ENCODE measurements around the gene CCDC97.

CCDC97 gene

DNA sequence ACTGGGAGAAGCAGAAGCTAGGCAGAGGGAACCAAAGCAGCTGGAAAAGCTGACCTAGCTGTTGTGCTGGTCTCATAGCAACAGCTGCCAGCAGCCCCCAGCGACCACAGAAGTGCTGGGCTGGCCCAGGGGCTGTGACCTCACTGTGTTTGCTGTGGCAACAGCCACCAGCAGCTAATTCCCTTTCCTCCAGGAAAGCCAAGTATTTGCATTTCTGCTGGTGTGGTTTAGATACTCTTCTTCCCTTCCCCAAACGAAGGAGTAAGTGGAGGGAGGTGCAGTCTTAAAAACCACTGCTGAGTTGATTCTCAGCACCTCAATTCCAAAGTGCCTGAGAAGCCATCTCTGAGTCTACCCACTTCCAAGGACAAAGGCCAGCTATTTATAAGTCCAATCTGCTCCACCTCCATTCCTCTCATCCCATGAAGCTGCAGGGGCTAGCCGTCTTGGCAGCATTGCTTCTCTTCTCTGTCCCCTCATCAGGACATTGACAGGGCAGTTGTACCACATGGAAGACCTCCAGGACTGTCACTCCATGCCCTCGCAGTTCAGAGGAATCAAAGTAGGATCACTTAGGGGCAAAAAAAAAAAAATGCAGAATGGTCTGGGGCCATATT is 11.5 kb upstream of the CCDC97 start:
- FAIRE-seq = no peak

DNA sequence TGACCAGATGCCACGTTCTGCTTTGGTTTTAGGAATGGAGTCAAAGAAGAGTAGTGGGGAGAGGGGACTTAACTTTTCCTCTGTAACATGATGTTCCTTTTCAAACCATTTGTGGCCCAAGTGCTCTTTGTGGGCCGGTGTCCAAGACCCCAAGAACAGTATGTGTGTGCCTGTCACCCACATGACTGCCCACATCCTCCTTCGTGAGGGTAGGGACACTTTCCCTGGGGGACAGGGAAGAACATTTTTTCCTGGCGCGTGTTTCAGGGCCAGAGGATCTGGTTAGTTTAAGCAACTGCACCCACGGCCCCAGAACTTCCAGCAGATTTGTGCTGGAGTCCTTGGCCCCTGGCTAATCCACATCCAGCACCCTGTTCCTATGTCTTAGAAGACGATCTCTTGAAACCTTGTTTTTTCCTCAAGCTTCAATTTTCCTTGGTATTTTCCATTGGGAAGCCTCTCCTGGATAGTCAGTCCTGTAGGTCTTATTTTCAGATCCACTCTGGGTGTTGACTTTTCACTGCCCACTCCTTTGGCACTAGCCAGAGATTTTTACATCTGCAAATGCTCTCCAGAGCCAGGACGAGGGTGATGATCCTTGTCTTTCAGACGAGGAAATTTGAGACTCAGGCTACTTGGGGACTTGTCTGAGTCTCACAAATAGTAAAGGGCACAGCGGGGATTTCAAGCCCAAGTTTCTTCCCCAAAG is 10.8 kb upstream of the CCDC97 start:
- FAIRE-seq = no peak

DNA sequence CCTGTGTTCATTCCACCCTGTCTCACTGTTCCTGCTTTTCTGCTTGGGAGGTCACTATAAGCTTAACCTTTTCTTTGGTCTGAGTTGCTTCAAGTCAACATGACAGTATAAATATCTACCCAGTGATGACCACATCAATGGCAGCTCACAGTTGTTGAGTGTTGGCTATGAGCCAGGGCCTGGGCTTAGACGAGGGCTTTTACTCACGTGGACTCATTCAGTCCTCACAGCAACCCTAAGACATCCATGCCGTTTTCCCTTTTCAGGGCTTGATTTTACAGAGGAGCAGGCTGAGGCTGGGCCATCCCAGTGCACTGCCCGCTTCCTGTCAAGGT is 10.2 kb upstream of the CCDC97 start:
- FAIRE-seq = no peak

DNA sequence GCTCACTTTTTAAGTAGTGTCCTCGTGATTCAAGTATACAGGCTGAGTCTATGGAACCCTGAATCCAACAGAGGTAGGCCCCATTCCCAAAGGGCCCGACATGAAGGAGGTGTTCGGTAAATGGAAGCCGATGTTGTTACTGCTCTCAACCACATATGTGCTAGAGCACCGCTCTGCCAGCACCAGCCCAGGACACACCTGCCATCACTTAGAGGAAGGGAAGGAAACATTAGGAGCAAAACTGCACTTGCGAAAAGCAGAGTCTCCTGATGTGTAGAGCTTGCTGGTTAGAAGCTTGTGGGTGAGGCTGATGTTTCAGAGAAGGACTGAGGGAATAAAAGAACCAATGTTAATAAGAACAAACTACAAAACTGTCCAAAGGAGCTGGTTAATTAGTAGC is 9.4 kb upstream of the CCDC97 start:
- no peak for FAIRE-seq

DNA sequence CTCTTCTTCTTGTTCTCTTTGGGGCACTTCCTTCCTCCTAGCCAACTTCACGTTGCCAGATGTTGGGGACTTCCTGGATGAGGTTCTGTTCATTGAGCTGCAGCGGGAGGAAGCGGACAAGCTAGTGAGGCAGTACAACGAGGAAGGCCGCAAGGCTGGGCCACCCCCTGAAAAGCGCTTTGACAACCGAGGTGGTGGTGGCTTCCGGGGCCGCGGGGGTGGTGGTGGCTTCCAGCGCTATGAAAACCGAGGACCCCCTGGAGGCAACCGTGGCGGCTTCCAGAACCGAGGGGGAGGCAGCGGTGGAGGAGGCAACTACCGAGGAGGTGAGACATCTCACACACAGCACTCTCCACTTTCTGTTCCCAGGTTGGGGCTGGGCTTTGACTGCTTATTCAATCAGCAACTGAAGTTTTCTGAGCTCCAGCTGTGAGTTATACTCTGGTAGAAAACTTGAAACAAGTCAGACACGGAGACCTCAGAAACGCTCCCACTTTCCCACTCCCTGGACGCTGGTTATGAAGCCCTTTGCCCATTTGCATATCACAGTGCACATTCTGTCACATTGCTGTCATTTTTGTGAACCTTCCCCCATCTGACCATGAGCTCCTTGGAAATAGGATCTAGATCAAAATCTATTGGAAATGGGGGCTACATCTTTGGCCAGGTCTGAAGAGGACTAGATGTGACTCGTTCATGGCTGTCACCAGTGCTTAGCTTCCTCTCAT is 7.2 kb upstream of the CCDC97 start:
- no peak for FAIRE-seq

DNA sequence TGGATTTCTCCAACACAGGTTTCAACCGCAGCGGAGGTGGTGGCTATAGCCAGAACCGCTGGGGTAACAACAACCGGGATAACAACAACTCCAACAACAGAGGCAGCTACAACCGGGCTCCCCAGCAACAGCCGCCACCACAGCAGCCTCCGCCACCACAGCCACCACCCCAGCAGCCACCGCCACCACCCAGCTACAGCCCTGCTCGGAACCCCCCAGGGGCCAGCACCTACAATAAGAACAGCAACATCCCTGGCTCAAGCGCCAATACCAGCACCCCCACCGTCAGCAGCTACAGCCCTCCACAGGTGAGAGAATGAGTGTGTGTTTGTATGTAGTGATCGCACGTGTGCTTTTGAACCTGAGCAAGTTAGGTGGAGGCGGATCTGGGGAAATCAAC is 6.0 kb upstream of the CCDC97 start:
- no peak for FAIRE-seq

DNA sequence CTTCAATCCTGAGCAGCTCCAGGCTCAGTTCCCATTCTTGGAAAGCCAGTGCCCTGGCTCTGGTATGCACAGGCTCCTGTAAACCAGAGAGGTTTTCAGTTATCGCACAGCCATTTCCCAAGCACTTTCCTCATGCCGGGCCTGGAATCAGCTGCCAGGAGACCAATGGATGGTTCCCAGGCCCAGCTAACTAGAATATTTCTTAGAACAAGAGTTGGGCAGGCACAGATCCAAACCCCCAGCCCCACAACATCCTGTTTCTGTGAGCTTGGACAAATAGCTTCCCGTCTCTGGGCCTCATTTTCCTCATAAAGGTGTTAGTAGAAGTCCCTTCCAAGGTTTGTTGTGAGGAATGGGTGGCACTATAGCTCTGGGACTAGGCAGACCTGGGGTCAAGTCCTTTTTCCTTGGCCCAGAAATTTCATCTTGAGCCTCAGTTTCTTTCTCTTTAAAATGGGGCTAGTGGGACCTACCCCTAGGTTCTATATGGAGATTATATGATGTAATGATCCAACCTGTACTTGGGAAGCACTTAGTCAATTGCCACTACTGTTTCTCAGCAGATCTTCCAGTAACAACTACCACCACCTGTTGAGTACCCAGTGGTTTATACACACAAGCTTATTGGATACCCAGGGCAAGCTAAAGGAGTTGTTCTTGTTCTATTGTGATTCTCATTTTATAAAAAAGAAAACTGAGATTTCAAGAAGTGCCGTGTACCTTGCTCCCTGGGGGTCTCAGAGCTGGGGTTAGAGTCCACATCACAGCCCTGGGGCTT is 5.1 kb upstream of the CCDC97 start:
- FAIRE-seq = no peak

DNA sequence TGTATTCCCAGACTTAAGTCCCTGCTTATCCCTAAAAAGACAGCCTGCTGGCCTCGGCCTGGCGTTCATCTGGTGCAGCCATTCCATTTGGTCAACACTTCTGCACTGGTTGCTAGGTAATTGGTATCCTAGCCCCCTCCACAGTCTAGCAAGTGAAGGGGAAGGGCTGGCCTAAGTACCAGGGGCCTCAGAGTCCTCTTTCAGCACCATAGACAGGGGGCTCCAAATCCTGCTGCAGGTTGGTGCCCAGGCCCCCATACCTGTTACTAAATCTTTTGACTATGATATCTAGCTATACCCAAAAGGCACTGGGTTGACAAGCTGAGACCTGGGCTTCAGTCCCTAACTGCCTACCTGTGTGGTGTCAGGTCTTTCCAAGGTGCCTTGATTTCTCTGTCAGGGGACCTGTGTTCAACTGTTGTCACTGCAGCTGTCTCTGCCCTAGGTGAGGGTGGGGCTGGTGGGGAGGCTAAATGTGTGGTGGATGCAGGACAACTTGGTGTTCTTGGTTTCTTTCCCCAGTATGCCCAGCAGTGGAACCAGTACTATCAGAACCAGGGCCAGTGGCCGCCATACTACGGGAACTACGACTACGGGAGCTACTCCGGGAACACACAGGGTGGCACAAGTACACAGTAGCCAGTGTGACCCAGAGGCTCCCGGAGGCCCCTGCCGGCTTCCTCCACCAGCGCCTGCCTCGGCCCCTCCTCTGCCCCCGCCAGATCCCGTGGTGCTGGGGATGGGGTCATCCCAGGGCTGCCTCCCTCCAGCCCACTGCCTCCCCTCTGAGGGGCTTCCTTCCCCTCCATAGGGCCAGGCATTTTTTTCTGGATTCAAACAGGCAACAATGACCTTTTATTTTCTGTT is 3.8 kb upstream of the CCDC97 start:
- no peak for FAIRE-seq

DNA sequence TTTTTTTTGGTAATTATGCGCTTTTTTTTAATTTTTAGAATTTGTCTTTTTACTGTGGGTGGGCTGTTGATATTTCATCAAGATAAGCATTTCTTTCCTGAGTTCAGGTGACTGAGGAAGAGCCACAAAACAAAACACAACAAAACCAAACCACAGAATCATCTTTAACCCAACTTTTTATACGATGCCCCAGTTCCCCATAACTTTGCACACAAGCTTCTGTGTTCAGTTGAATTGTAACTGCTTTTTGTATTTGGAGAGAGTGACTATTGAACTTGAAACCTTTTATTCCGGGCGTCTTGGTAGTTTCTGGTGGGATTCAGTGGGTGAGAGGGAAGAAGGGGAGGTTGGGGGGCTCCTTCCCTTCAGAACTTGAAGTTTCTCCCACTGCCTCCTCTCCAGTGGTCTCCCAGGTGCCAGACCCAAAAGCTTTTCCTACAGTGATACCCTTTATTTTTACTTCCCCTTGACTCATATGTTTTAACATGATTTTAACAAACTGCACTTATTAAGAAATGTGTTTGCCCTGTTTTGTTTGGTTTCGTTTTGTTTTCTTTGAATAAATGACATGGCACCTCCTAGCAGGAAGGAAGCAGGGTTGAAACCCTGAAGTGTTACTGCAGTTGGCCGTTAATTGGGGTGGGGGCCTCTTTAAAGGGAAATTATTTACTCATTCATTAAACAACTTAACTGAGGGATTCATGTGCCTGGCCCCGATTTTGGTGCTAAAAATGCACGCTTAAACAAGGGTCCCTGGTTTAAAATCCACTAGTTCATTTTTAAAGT is 2.7 kb upstream of the CCDC97 start:
- FAIRE-seq = no peak

DNA sequence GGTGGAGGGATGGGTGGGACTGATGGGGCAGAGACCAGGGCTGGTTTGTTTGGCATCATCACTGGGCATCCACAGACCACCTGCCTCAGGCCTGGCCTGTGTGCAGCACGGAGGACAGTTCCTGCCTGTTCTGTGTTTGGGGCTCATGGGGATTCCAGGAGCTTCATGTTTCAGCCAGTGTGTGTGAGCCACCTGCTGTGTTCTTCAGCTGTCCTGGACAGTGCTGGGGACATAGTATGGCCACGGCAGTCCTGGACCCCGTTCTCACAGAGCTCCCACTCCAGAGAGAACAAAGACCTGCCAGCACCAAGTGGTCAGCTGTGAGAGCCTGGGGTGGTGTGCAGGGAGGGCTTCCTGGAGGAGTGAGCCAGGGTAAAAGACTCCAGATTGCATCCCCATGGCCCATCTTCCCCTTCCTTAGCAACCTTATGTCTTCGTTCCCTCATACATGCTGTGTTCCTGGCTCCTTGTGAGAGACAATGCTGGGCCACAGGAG is 2.0 kb upstream of the CCDC97 start:
- no peak for FAIRE-seq

DNA sequence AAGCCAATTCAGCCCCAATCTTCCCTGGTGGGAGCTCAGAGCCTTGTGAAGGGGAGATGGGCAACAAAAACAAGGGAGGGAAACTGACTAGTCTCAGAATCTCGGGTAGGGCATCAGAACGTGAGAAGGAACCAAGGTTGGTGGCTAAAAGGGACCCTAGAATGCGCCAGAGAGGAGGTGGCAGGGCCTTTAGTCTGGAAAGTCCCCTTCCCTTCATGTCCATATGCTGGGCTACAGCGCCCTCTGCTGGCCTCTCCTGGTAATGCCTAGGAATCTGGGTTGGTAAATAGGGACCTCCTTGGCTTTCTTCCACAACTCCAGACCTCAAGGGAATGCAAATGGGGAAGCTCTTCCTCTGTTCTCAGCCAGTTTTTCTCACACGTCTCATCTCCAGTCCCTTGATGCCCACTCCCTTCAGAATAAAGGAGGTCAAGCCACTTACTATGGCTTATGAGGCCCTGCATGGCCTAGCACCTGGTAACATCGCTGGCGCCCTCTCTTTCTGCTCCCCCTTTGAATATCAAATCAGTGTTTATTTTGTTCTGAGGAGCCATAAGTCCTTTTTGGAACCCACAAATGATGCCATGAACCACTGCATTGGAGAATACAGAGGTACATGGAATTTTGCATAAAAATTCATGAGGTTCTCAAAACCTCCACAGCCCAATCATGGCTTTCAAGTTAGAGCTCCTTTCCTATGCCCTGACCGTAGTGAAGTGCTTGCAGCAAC is 1.4 kb upstream of the CCDC97 start:
- no peak for FAIRE-seq

DNA sequence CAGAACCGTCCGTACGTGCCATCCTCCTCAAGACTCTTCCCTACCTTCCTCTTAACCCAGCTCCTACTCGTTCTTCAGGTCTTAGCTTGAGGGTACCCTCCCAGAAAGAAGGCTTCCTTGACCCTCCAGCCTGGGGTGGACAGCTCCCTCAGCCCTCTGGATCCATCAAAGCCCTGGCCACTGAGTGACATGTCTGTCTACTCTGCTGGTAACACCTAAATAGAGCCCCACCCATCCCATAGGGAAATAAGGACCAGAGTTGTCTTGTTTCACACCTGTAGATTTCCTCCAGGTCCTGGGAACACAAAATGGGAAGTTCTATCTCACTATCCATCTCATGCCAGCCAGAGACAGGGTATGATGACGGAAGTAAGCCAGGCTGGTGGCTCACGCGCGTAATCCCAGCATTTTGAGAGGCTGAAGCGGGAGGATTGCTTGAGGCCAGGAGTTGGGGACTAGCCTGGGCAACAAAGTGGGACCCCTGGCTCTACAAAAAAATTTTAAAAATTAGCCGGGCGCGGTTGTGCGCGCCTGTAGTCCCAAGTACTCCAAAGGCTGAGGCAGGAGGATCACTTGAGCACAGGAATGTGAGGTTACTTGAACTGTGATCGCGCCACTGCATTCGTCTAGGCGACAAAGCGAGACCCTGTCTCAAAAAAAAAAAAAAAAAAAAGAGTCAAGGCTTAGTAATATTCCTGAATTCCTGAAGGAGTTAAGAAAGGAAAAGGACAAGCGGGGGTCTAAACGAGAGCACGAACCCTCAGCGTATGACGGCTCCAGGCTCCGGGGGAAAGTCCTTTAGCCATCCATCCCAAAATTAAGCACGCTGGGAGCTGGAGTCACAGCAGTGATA is 566 bp upstream of the CCDC97 start:
- FAIRE-seq = no peak

DNA sequence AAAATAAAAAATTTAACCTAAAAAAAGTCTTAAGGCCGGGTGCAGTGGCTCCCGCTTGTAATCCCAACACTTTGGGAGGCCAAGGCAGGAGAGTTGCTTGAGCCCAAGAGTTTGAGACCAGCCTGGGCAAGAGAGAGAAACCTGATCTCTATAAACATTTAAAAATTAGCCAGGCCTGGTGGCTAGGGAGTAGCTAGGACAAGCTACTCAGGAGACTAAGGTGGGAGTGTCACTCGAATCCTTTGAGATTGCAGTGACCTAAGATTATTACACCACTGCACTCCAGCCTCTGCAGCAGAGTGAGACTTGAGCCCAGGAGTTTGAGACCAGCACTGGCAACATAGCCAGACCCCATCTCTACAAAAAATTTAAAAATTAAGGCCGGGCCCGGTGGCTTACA is 1.1 kb downstream of the CCDC97 start:
- FAIRE-seq = no peak

DNA sequence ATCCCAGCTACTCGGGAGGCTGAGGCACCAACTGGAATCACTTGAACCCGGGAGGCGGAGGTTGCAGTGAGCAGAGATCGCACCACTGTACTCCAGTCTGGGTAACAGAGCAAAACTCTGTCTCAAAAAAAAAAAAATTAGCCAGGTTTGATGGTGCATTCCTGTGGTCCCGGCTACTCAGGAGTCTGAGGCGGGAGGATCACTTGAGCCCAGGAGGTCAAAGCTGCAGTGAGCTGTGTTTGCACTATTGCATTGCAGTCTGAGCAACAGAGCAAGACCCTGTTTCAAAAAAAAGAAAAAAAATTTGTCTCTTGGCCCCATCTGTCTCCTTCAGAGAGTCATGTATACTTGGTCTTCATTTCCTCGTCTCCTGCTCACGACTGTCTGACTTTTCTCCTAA is 1.6 kb downstream of the CCDC97 start:
- no peak for FAIRE-seq

DNA sequence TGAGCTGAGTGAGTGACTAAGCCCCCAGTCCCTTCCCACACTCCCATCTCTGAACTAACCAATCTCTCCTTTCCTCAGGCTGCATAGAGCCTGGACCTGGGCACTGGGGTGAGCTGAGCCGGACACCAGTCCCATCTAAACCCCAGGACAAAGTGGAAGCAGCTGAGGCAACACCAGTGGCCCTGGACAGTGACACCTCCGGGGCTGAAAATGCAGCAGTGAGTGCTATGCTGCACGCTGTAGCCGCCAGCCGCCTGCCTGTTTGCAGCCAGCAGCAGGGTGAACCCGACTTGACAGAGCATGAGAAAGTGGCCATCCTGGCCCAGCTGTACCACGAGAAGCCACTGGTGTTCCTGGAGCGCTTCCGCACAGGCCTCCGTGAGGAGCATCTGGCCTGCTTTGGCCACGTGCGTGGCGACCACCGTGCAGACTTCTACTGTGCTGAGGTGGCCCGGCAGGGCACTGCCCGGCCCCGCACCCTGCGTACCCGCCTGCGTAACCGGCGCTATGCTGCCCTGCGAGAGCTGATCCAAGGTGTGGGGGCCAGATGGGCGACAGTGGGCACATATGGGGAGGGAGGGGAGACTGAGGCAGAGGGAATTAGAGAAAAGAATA is 6.4 kb downstream of the CCDC97 start:
- no peak for FAIRE-seq

DNA sequence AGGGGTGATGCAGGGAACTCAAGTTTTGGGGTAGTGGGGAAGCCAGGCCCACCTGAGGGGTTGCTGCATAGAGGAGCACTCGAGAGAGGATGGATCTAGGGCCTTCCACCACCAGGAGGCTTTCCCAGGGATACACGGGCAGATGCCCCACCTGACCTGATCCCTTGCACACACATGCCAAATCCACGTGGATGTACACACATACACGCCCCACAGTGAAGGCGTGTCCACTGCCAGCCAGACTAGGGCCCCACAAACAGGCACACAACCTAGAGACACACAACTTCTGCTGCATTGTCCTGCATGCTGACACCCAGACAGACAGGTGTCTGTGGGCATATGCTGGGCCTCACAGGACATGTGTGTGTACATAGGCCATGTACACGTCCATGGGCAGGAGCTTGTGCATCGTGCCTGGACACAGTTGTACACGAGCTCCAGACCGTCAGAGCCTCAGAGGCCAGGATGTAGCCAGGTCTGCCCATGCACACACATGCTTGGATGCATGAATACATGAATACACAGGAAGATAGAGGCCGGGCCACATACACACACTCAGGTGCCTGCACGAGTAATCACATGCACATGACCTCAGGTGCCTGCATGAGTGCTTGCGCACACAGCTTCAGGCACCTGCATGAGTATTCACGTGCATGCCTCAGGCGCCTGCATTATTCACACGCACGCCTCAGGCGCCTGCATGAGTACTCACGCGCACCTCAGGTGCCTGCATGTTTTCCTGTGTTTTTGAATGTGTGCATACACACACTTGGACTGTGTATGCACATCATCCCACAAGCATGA is 8.9 kb downstream of the CCDC97 start:
- no peak for FAIRE-seq

DNA sequence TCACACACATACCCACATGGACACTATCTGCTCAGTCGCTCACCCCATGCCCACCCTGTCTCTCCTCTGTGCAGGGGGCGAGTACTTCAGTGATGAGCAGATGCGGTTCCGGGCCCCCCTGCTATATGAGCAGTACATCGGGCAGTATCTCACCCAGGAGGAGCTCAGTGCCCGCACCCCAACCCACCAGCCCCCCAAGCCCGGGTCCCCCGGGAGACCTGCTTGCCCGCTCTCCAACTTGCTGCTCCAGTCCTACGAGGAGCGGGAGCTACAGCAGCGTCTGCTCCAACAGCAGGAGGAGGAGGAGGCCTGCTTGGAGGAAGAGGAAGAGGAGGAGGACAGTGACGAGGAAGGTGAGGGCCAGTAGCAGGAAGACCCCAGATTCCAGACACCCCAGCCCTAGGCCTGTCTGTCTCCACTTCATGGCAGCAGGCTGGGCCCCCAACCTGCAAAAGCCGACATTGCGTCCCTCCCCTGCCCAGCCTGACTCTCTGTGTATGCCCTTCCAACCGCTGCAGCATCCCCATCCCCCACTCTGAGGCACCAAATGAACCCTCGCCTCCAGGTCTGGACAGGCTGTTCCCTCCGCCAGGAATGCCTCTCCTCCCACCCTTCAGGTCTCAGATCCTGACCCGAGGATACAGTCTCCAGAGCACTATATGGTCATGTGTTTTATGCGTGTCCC is 9.7 kb downstream of the CCDC97 start:
- no peak for FAIRE-seq

DNA sequence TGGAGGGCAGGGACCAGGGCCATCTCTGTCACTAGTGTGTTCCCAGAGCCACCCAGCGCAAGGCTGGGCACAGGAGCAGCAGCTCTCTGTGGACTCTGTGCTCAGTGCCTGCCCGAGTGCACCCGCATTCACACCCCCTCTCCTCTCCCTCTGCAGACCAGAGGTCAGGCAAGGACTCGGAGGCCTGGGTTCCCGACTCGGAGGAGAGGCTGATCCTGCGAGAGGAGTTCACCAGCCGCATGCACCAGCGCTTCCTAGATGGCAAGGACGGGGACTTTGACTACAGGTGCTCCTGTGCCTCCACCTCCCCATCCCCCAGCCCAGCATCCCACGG is 10.2 kb downstream of the CCDC97 start:
- no peak for FAIRE-seq
